AG09319 (cell line): ENCODE results near the gene SUPT3H.

Experiments used
- DNase-seq: peaks from one replicate; pipeline ENCODE4 v3.0.0-alpha.2; 2010; ENCODE audit warnings: low read depth; ENCODE audit errors: extremely low read depth
- TF ChIP-seq, protein P1 (sequence below): IDR thresholded peaks from 2 replicates; pipeline ENCODE4 v1.5.1; 2011; ENCODE audit warnings: low read depth, mild to moderate bottlenecking, inconsistent platforms, low read length, moderate library complexity

SUPT3H gene

GRCh38 chr6:45209762-45210161, 168.0 kb downstream of the SUPT3H start:
- DNase-seq = no peak
- TF ChIP-seq, protein P1, sequence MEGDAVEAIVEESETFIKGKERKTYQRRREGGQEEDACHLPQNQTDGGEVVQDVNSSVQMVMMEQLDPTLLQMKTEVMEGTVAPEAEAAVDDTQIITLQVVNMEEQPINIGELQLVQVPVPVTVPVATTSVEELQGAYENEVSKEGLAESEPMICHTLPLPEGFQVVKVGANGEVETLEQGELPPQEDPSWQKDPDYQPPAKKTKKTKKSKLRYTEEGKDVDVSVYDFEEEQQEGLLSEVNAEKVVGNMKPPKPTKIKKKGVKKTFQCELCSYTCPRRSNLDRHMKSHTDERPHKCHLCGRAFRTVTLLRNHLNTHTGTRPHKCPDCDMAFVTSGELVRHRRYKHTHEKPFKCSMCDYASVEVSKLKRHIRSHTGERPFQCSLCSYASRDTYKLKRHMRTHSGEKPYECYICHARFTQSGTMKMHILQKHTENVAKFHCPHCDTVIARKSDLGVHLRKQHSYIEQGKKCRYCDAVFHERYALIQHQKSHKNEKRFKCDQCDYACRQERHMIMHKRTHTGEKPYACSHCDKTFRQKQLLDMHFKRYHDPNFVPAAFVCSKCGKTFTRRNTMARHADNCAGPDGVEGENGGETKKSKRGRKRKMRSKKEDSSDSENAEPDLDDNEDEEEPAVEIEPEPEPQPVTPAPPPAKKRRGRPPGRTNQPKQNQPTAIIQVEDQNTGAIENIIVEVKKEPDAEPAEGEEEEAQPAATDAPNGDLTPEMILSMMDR = no peak

DNA sequence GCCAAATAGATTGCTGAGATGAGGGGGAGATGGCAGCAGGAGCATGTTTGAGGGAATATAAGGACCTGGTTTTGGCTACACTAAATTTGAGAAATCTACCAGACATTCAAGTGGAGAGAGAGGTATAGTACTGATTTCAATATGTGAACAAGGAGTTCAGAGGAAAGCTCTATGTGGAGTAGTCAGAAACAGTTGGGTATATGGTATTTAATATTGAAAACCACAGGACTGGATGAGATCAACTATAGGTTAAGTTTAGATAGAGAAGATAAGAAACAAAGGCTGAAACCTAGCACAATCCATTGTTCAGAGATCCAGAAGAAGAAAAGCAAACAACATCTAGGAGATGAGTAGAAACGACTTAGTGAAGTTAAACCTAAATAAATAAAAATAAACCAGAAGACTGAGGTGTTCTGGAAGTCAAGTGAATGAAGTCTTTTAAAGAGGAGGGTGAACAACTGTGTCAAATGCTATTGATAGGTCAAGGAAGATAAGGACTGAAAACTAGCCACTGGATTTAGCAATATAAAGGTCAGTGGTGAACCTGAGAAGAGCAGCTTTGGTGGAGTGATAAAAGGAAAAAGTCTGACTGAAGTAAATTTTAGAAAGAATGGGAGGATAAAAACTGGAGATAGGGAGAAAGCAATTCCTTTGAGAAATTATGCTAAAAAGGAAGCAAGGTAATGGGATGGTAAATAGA, 170.8 kb downstream of the SUPT3H start:
- no peak for DNase-seq
- TF ChIP-seq, protein P1 = no peak

DNA sequence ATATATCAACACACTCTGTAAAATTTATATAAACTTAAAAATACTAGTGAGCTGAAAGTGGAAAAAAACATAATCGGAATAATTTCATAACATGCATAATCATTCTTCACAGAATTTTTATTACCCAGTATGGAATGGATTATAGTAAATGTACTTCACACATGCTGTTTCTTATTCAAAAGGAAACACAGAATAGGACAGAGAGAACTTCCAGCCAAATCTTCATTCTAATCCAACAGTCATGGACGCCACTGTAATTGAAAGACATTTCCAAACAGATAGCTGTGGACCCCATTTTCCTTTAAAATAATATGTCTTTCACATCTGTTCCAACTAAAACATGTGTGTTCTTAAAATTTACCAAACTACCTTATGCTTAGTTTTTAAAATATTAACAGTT, 176.2 kb downstream of the SUPT3H start:
- TF ChIP-seq, protein P1 = no peak
- DNase-seq = no peak

- TF ChIP-seq, protein P1 = no peak
These were observed 177.2 kb downstream of the SUPT3H start for GRCh38 chr6:45200510-45200909.

DNA sequence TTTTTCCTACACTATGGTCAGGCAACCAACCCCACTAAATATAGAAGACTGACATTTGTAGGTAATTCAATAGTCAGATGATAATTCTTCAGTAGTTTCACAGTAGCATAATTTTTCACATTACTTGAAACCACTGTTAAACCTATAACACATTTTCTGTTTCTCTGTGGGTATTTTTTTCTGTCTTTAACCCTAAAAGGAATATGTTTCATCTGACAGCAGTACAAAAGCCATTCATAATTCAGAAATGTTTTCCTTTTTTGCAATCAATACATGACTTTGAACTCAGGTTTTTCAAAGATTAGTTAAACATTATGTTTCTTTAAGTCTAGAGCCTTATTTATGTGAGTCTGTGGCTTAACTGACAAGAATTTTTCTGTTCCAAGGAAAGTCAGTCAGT, 178.2 kb downstream of the SUPT3H start:
- TF ChIP-seq, protein P1 = no peak
- DNase-seq = no peak

More at GRCh38 chr6:45200510-45200909, 177.2 kb downstream of the SUPT3H start:
- DNase-seq = no peak

DNA sequence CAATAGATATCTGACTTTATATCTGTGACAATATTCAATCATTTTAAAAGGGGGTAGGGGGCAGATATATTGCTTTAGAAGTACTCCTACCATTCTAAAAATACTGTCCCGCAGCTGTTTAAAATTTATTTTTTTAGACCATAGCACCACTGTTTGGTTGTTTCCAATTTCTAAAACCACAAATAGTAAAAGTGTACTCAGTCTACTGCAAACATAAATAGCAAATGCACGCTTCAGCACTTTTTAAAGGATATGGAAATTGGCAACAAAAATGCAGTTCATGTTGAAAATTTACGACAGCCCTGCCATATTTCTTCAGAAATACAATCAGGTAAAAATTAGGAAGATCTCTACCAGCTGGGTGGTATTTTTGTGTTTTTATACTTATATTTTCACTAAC, 181.6 kb downstream of the SUPT3H start:
- TF ChIP-seq, protein P1 = no peak
- no peak for DNase-seq

GRCh38 chr6:45195137-45195536, 182.6 kb downstream of the SUPT3H start:
- TF ChIP-seq, protein P1 = no peak
- no peak for DNase-seq
